SKM-1 (cell line): ENCODE results near the gene CCNB1.
"Not testable (repeated sequence)": the region's sequence is repeated elsewhere in the genome, so short reads cannot be mapped to it uniquely, and the experiment has no call there.

Experiments used
- DNase-seq: peaks from one replicate; lab custom pipeline; 2025; ENCODE audit not compliant: unreplicated experiment; lab: John Stamatoyannopoulos, UW

CCNB1 gene

GRCh38 chr5:69181659-69182293, 14.8 kb downstream of the CCNB1 start:
- not testable (repeated sequence) for DNase-seq

- DNase-seq, result no peak
These were observed 17.7 kb downstream of the CCNB1 start for GRCh38 chr5:69184621-69185020.

- no peak for DNase-seq
These were observed 20.4 kb downstream of the CCNB1 start for GRCh38 chr5:69187342-69187741.

GRCh38 chr5:69188811-69189161, 21.8 kb downstream of the CCNB1 start:
- no peak for DNase-seq

GRCh38 chr5:69189162-69190086, 22.5 kb downstream of the CCNB1 start, which contains the start of gene CENPH:
Gene CENPH, plus strand, starts transcription at chr5:69189583. Its CDS starts 52 bp downstream, at chr5:69189635.
- peak; percentile 82 for DNase-seq

- DNase-seq, result no peak
These were observed 35.5 kb downstream of the CCNB1 start for GRCh38 chr5:69202497-69202896.

GRCh38 chr5:69206528-69207190, 39.7 kb downstream of the CCNB1 start:
- no peak for DNase-seq

- no peak for DNase-seq
These were observed 42.7 kb downstream of the CCNB1 start for GRCh38 chr5:69209602-69210001.

- DNase-seq, result no peak
These were observed 44.2 kb downstream of the CCNB1 start for GRCh38 chr5:69211200-69211599.

GRCh38 chr5:69212022-69212421, 45.1 kb downstream of the CCNB1 start:
- DNase-seq, result no peak

- no peak for DNase-seq
These were observed 46.7 kb downstream of the CCNB1 start for GRCh38 chr5:69213513-69214215.

- DNase-seq, result no peak
These were observed 50.2 kb downstream of the CCNB1 start for GRCh38 chr5:69217151-69217511.

GRCh38 chr5:69217548-69218526, 50.9 kb downstream of the CCNB1 start:
- peak; percentile 80 for DNase-seq

- no peak for DNase-seq
These were observed 53.0 kb downstream of the CCNB1 start for GRCh38 chr5:69219939-69220338.

- not testable (repeated sequence) for DNase-seq
These were observed 53.4 kb downstream of the CCNB1 start for GRCh38 chr5:69220371-69220770.

- DNase-seq, result not testable (repeated sequence)
These were observed 53.9 kb downstream of the CCNB1 start for GRCh38 chr5:69220833-69221232.

GRCh38 chr5:69224520-69224919, 57.6 kb downstream of the CCNB1 start:
- DNase-seq, result no peak

GRCh38 chr5:69225860-69226259, 58.9 kb downstream of the CCNB1 start:
- no peak for DNase-seq
